Ishikawa (cell line): Measurements from ENCODE around the gene TMEM138.

Source experiments
- EGR1 ChIP-seq: IDR thresholded peaks from 2 replicates; pipeline ENCODE4 v1.6.1; 2012
- EP300 ChIP-seq: IDR thresholded peaks from 2 replicates; pipeline ENCODE4 v1.6.1; 2012; ENCODE audit warnings: borderline replicate concordance
- NFIC ChIP-seq: IDR thresholded peaks from 2 replicates; pipeline ENCODE4 v1.6.1; 2012
- RAD21 ChIP-seq: IDR thresholded peaks from 2 replicates; pipeline ENCODE4 v1.6.1; 2012; ENCODE audit warnings: low read depth
- TAF1 ChIP-seq: IDR thresholded peaks from 2 replicates; pipeline ENCODE4 v1.6.1; 2012; ENCODE audit warnings: low read depth, mild to moderate bottlenecking
- TCF12 ChIP-seq: IDR thresholded peaks from 2 replicates; pipeline ENCODE4 v1.6.1; 2012; ENCODE audit warnings: low read depth
- TEAD4 ChIP-seq: IDR thresholded peaks from 2 replicates; pipeline ENCODE4 v1.6.1; 2012
- YY1 ChIP-seq: IDR thresholded peaks from 2 replicates; pipeline ENCODE4 v1.6.1; 2012; ENCODE audit warnings: low read depth
- ZBTB7A ChIP-seq: IDR thresholded peaks from 2 replicates; pipeline ENCODE4 v1.6.1; 2012; ENCODE audit warnings: low read depth
- TF ChIP-seq, protein P1 (sequence below): IDR thresholded peaks from 2 replicates; pipeline ENCODE4 v1.6.1; 2012
- TF ChIP-seq, protein P2 (sequence below): IDR thresholded peaks from 2 replicates; pipeline ENCODE4 v1.6.1; 2012
- TF ChIP-seq, protein P3 (sequence below): IDR thresholded peaks from 2 replicates; pipeline ENCODE4 v1.6.1; 2012; ENCODE audit warnings: low read depth, mild to moderate bottlenecking

DNA sequence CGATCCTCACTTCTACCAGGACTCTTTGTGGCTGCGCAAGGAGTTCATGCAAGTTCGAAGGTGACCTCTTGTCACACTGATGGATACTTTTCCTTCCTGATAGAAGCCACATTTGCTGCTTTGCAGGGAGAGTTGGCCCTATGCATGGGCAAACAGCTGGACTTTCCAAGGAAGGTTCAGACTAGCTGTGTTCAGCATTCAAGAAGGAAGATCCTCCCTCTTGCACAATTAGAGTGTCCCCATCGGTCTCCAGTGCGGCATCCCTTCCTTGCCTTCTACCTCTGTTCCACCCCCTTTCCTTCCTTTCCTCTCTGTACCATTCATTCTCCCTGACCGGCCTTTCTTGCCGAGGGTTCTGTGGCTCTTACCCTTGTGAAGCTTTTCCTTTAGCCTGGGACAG, 6.5 kb downstream of the TMEM138 start:
- TF ChIP-seq EP300, result no peak
- no peak for TF ChIP-seq TEAD4
- no peak for TF ChIP-seq TCF12
- TF ChIP-seq, protein P1, sequence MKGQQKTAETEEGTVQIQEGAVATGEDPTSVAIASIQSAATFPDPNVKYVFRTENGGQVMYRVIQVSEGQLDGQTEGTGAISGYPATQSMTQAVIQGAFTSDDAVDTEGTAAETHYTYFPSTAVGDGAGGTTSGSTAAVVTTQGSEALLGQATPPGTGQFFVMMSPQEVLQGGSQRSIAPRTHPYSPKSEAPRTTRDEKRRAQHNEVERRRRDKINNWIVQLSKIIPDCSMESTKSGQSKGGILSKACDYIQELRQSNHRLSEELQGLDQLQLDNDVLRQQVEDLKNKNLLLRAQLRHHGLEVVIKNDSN, result no peak
- TF ChIP-seq RAD21, result no peak
- TF ChIP-seq, protein P2, sequence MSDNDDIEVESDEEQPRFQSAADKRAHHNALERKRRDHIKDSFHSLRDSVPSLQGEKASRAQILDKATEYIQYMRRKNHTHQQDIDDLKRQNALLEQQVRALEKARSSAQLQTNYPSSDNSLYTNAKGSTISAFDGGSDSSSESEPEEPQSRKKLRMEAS, result no peak
- TF ChIP-seq TAF1, result no peak
- TF ChIP-seq, protein P3, sequence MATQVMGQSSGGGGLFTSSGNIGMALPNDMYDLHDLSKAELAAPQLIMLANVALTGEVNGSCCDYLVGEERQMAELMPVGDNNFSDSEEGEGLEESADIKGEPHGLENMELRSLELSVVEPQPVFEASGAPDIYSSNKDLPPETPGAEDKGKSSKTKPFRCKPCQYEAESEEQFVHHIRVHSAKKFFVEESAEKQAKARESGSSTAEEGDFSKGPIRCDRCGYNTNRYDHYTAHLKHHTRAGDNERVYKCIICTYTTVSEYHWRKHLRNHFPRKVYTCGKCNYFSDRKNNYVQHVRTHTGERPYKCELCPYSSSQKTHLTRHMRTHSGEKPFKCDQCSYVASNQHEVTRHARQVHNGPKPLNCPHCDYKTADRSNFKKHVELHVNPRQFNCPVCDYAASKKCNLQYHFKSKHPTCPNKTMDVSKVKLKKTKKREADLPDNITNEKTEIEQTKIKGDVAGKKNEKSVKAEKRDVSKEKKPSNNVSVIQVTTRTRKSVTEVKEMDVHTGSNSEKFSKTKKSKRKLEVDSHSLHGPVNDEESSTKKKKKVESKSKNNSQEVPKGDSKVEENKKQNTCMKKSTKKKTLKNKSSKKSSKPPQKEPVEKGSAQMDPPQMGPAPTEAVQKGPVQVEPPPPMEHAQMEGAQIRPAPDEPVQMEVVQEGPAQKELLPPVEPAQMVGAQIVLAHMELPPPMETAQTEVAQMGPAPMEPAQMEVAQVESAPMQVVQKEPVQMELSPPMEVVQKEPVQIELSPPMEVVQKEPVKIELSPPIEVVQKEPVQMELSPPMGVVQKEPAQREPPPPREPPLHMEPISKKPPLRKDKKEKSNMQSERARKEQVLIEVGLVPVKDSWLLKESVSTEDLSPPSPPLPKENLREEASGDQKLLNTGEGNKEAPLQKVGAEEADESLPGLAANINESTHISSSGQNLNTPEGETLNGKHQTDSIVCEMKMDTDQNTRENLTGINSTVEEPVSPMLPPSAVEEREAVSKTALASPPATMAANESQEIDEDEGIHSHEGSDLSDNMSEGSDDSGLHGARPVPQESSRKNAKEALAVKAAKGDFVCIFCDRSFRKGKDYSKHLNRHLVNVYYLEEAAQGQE, result no peak
- TF ChIP-seq ZBTB7A, result no peak
- TF ChIP-seq EGR1, result no peak
- no peak for TF ChIP-seq YY1
- TF ChIP-seq NFIC, result no peak
